Spleen (tissue), 13 donors: ENCODE measurements around the gene RLF. TPM values are rescaled to one million over a fixed set of nuclear protein-coding genes. Genes with fewer than 3 reads are reported as not detected.

ENCODE experiments used
- DNase-seq: peaks from one replicate; pipeline ENCODE4 v3.0.0-alpha.2; 2020
- H3K27ac ChIP-seq, 8 donors: fragments of 200-600 bp; sonication (generic) in 7 of 8; 1 replicate in 4 of 8; 2 replicates in 4 of 8; pipeline versions ENCODE4 v1.5.0 to v1.8.0; 2016 to 2021; ENCODE audit warnings: inconsistent platforms in 4 of 8, mild to moderate bottlenecking in 4 of 8, moderate library complexity in 1 of 8
- H3K27me3 ChIP-seq, 7 donors: fragments of 200-600 bp; sonication (generic) in 6 of 7; replicated peaks in 1 of 7; 1 replicate in 4 of 7; 2 replicates in 3 of 7; pipeline versions ENCODE4 v1.5.0 to v1.8.0; 2016 to 2021; ENCODE audit warnings: inconsistent platforms in 3 of 7, mild to moderate bottlenecking in 1 of 7
- H3K36me3 ChIP-seq, 6 donors: fragments of 200-600 bp; sonication (generic) in 5 of 6; 1 replicate in 4 of 6; 2 replicates in 2 of 6; pipeline versions ENCODE4 v1.5.0 to v1.8.0; 2016 to 2021; ENCODE audit warnings: inconsistent platforms in 2 of 6
- H3K4me1 ChIP-seq, 6 donors: fragments of 200-600 bp; sonication (generic) in 5 of 6; 1 replicate in 3 of 6; 2 replicates in 3 of 6; pipeline versions ENCODE4 v1.5.0 to v1.8.0; 2016 to 2021; ENCODE audit warnings: inconsistent platforms in 3 of 6
- H3K4me3 ChIP-seq, 8 donors: fragments of 200-600 bp; sonication (generic) in 7 of 8; 1 replicate in 4 of 8; 2 replicates in 4 of 8; pipeline versions ENCODE4 v1.5.0 to v1.8.0; 2016 to 2021; ENCODE audit warnings: inconsistent platforms in 4 of 8, mild to moderate bottlenecking in 4 of 8, moderate library complexity in 2 of 8
- H3K9me3 ChIP-seq, 8 donors: fragments of 200-600 bp; sonication (generic) in 7 of 8; 1 replicate in 4 of 8; 2 replicates in 4 of 8; pipeline versions ENCODE4 v1.5.0 to v1.8.0; 2016 to 2021; ENCODE audit warnings: inconsistent platforms in 4 of 8
- CTCF ChIP-seq, 11 experiments: fragments of 200-600 bp in 7 of 11; fragments of 450-650 bp in 4 of 11; sonication (generic) in 4 of 11; IDR thresholded peaks in 8 of 11; conservative IDR thresholded peaks in 3 of 11; 1 replicate in 7 of 11; 2 replicates in 4 of 11; pipeline versions ENCODE4 v1.4.0 to v1.8.0; 2016 to 2021; ENCODE audit warnings: antibody characterized with exemption in 11 of 11, inconsistent platforms in 4 of 11, mild to moderate bottlenecking in 1 of 11
- POLR2A ChIP-seq, 3 donors: fragments of 450-650 bp; IDR thresholded peaks; one replicate each; pipeline ENCODE4 v1.5.1; 2017; ENCODE audit warnings: antibody characterized with exemption in 3 of 3, mild to moderate bottlenecking in 1 of 3
- POLR2AphosphoS5 ChIP-seq, 3 donors: sonication (generic); formaldehyde crosslinking; IDR thresholded peaks; one replicate each; pipeline ENCODE4 v1.5.1; 2017; ENCODE audit warnings: antibody characterized with exemption in 3 of 3
- WGBS, 5 donors: extraction: QIAGEN DNeasy Blood & Tissue Kit in 3 of 5; methylation state at CpG; one replicate each; pipeline versions ENCODE4 v1.1.5 to v1.1.7; 2013 to 2018; 5-methylcytosine and 5-hydroxymethylcytosine counted together
- intact Hi-C: fragments of 100-400 bp; cut with DNase I; formaldehyde crosslinking; loops from one replicate; pipeline ENCODE4 v1.15.0; 2023; ENCODE audit warnings: low total_unique reads
- long read RNA-seq, 2 donors: transcript quantifications; one replicate each; lab custom pipeline, GENCODE V29; 2026
- polyA plus RNA-seq, 3 donors: library from polyadenylated mRNA; stranded (reverse); fragments of 200-250 nt; gene quantifications; one replicate each; pipeline ENCODE4 v1.2.1, GENCODE V29; 2013
- total RNA-seq, 7 donors: library from RNA; depleted of rRNA in 3 of 7; stranded (reverse); fragments of >200 nt in 3 of 7; fragmentation: NEBNext Ultra II Directional in 4 of 7; extraction: Animal tissue kit (Norgen Biotek cat#: 25700) in 4 of 7; gene quantifications; one replicate each; pipeline versions ENCODE4 v1.1.0 to v1.2.1, GENCODE V29; 2016 to 2021
- donor health status: healthy with polysubstance abuse.
- donor health status: DM: no; HTN: no; CAD: no; lungs with moderate emphysema.
- donor health status: DM: no; HTN: no; CAD: no.
- donor health status: Bipolar disorder and iron deficiency.
- donor health status: healthy.
- donor health status: DM: no; HTN: no; CAD: no.
- donor health status: DM: yes; HTN: yes; CAD: no.

The RLF gene
- 10 to 100 TPM; 15.9 to 26.3 (median 22.6) TPM for total RNA-seq
- 1 to 10 TPM; 3.8 to 4.6 (median 4.1) TPM for polyA plus RNA-seq
- long read RNA-seq, donor 1, full-length matches to known transcripts = 3 of 3 reads
- long read RNA-seq, donor 1, partial matches to known transcripts = 0 of 3 reads
- long read RNA-seq, donor 1, other reads (novel, unspliced or antisense) = 0 of 3 reads
- long read RNA-seq, donor 2, full-length matches to known transcripts = 3 of 3 reads
- long read RNA-seq, donor 2, partial matches to known transcripts = 0 of 3 reads
- long read RNA-seq, donor 2, other reads (novel, unspliced or antisense) = 0 of 3 reads

GRCh38 chr1:40161125-40161887, at the start of gene RLF:
TSS of gene RLF (plus strand) at chr1:40161387. CDS start at chr1:40161400, 13 bp downstream.
- Histone ChIP-seq H3K27me3 (no peaks in the 10 kb centered on the region), H3K4me3 (peak within 1 kb of the TSS; percentile 80 to 97 (median 92)), H3K36me3 (no peaks in the 10 kb centered on the region), H3K27ac (peak within 1 kb of the TSS; percentile 84 to 97 (median 93)), H3K4me1 (peaks cover 23 to 55% (median 48%) of the 10 kb centered on the region in 6 donors), H3K9me3 (no peaks in the 10 kb centered on the region)
- 0 to 1% (median 0%) methylated on average over 58 to 62 of the region's 62 CpGs for WGBS, 5 donors
- TF ChIP-seq POLR2AphosphoS5 (IDR thresholded peaks at IDR 0.05) = peak; percentile 97 to 99 (median 98)
- TF ChIP-seq POLR2A (IDR thresholded peaks at IDR 0.05) = peak; percentile 53 to 95 (median 65)
- TF ChIP-seq CTCF (IDR thresholded peaks at IDR 0.05 in 8 of 11, conservative IDR thresholded peaks at IDR 0.05 in 3 of 11) = peak in 3 of 11 experiments; percentile 3 to 24 (median 19)
- DNase-seq = peak; percentile 98
- intact Hi-C loops = no loop called here

- TF ChIP-seq POLR2AphosphoS5 (IDR thresholded peaks at IDR 0.05) (no peak), CTCF (IDR thresholded peaks at IDR 0.05 in 8 of 11, conservative IDR thresholded peaks at IDR 0.05 in 3 of 11) (no peak), POLR2A (IDR thresholded peaks at IDR 0.05) (no peak)
- Histone ChIP-seq H3K27me3 (peaks cover 0 to 7% (median 0%) of the 10 kb centered on the region in 7 donors), H3K4me3 (no peak overlapping the region), H3K9me3 (peaks cover 0 to 32% (median 21%) of the 10 kb centered on the region in 8 donors), H3K4me1 (no peaks in the 10 kb centered on the region), H3K36me3 (no peaks in the 10 kb centered on the region), H3K27ac (no peak overlapping the region)
- intact Hi-C loops = no loop called here
- no peak for DNase-seq
- WGBS, 5 donors = 89 to 97% (median 91%) methylated on average over 3 of the region's 3 CpGs
Measured at GRCh38 chr1:40114400-40114799, 46.8 kb upstream of the RLF start.

- Histone ChIP-seq H3K27me3 (no peaks in the 10 kb centered on the region), H3K4me1 (no peaks in the 10 kb centered on the region), H3K36me3 (no peaks in the 10 kb centered on the region), H3K4me3 (no peak overlapping the region), H3K27ac (no peak overlapping the region), H3K9me3 (no peaks in the 10 kb centered on the region)
- intact Hi-C loops = no loop called here
- DNase-seq = no peak
- TF ChIP-seq CTCF (IDR thresholded peaks at IDR 0.05 in 8 of 11, conservative IDR thresholded peaks at IDR 0.05 in 3 of 11) (no peak), POLR2A (IDR thresholded peaks at IDR 0.05) (no peak), POLR2AphosphoS5 (IDR thresholded peaks at IDR 0.05) (no peak)
- 86 to 92% (median 87%) methylated on average over 7 of the region's 7 CpGs for WGBS, 5 donors
Measured at GRCh38 chr1:40120128-40120527, 41.1 kb upstream of the RLF start.

- peaks cover 0 to 6% (median 0%) of the 10 kb centered on the region in 7 donors for H3K27me3 ChIP-seq
- H3K9me3 ChIP-seq = no peaks in the 10 kb centered on the region
- intact Hi-C loops = no loop called here
- no peak overlapping the region for H3K27ac ChIP-seq
- H3K4me1 ChIP-seq = no peaks in the 10 kb centered on the region
- DNase-seq = no peak
- no peak overlapping the region for H3K4me3 ChIP-seq
- H3K36me3 ChIP-seq = no peaks in the 10 kb centered on the region
- no peak for TF ChIP-seq POLR2A (IDR thresholded peaks at IDR 0.05)
- TF ChIP-seq CTCF (IDR thresholded peaks at IDR 0.05 in 8 of 11, conservative IDR thresholded peaks at IDR 0.05 in 3 of 11) = no peak
- TF ChIP-seq POLR2AphosphoS5 (IDR thresholded peaks at IDR 0.05) = no peak
Measured at GRCh38 chr1:40122855-40123254, 38.3 kb upstream of the RLF start.
